ENCODE measurements around the gene ZNF511.

Gene ZNF511

GRCh38 chr10:133349160-133349568 lies 40.5 kb downstream of the ZNF511 start:
- CTCF ChIA-PET = no interaction called here
- Histone ChIP-seq H3K36me3 (ENCODE audit: control insufficient read depth in 2 of 2, insufficient read depth in 1 of 2, low read length in 2 of 2) (no peaks in the 10 kb centered on the region), H3K4me3 (ENCODE audit: low read depth, low read length) (no peak overlapping the region), H3K4me1 (ENCODE audit: control insufficient read depth, insufficient read depth, low read length) (no peaks in the 10 kb centered on the region), H3K9me3 (ENCODE audit: control insufficient read depth, insufficient read depth, low read depth, low read length) (no peaks in the 10 kb centered on the region), H3K27ac (ENCODE audit: extremely low read depth, low read depth, low read length) (no peak overlapping the region)
- TF ChIP-seq ZFHX2 (tag by site-specific recombination; conservative IDR thresholded peaks at IDR 0.05) (peak; percentile 78), ZBTB48 (tag by site-specific recombination; IDR thresholded peaks at IDR 0.05) (peak; percentile 46; the same call in 1 of the 2 replicates), ZNF704 (tag by site-specific recombination; IDR thresholded peaks at IDR 0.05) (no peak), ZNF335 (tag by site-specific recombination; conservative IDR thresholded peaks at IDR 0.05) (no peak), ZSCAN4 (tag by site-specific recombination; IDR thresholded peaks at IDR 0.05) (peak; percentile 66), GLIS1 (tag by site-specific recombination; IDR thresholded peaks at IDR 0.05) (no peak), EGR2 (tag by site-specific recombination; IDR thresholded peaks at IDR 0.05; ENCODE audit: low read depth) (peak; percentile 61), ZNF610 (tag by site-specific recombination; IDR thresholded peaks at IDR 0.05; ENCODE audit: borderline replicate concordance) (no peak), ZNF138 (tag by site-specific recombination; IDR thresholded peaks at IDR 0.05; ENCODE audit: borderline replicate concordance) (no peak), KLF1 (tag by site-specific recombination; IDR thresholded peaks at IDR 0.05) (0 out of 2 replicates have a peak, but pooled peaks have one; percentile 37), ZFP41 (tag by site-specific recombination; IDR thresholded peaks at IDR 0.05; ENCODE audit: borderline replicate concordance) (no peak), MEIS1 (CRISPR knock-in tag; IDR thresholded peaks at IDR 0.05; ENCODE audit: borderline replicate concordance) (no peak), ZIC2 (tag by site-specific recombination; IDR thresholded peaks at IDR 0.05) (0 out of 2 replicates have a peak, but pooled peaks have one; percentile 49), ZNF768 (tag by site-specific recombination; IDR thresholded peaks at IDR 0.05) (no peak), ZNF24 (tag by site-specific recombination; IDR thresholded peaks at IDR 0.05) (no peak), ZNF157 (tag by site-specific recombination; IDR thresholded peaks at IDR 0.05) (0 out of 2 replicates have a peak, but pooled peaks have one; percentile 34), ZNF549 (tag by site-specific recombination; IDR thresholded peaks at IDR 0.05) (no peak), ZNF488 (tag by site-specific recombination; IDR thresholded peaks at IDR 0.05) (no peak), ZEB2 (tag by site-specific recombination; IDR thresholded peaks at IDR 0.05) (no peak), ZNF585B (tag by site-specific recombination; IDR thresholded peaks at IDR 0.05) (no peak), AEBP2 (tag by site-specific recombination; IDR thresholded peaks at IDR 0.05; ENCODE audit: borderline replicate concordance) (no peak), ZNF239 (tag by site-specific recombination; IDR thresholded peaks at IDR 0.05) (no peak), ZNF404 (tag by site-specific recombination; IDR thresholded peaks at IDR 0.05) (no peak), ZNF791 (tag by site-specific recombination; IDR thresholded peaks at IDR 0.05) (peak; percentile 20; the same call in 1 of the 2 replicates), ZNF747 (tag by site-specific recombination; IDR thresholded peaks at IDR 0.05) (no peak)
- POLR2A ChIA-PET = no interaction called here

Data from HEK293 (cell line).